NOMO-1 treated with dmso at 0.1 percent for 144 hours (cell line): ENCODE data around the gene PKD1L1.
"Not testable (repeated sequence)": the region's sequence is repeated elsewhere in the genome, so short reads cannot be mapped to it uniquely, and the experiment has no call there.

Source experiments
- DNase-seq: peaks from one replicate; lab custom pipeline; 2025; ENCODE audit not compliant: unreplicated experiment; lab: John Stamatoyannopoulos, UW

The PKD1L1 gene

GRCh38 chr7:47948141-47948790 is at the start of gene PKD1L1:
Gene PKD1L1, minus strand, starts transcription at chr7:47948466. Its CDS starts 26 bp downstream, at chr7:47948440.
- DNase-seq = no peak

- DNase-seq = no peak
Measured at GRCh38 chr7:47992446-47992845, 44.2 kb upstream of the PKD1L1 start.

GRCh38 chr7:47991741-47992311 is 43.6 kb upstream of the PKD1L1 start:
- peak; percentile 82 for DNase-seq

- DNase-seq = no peak
Measured at GRCh38 chr7:47991270-47991669, 43.0 kb upstream of the PKD1L1 start.

GRCh38 chr7:47990592-47990991 is 42.3 kb upstream of the PKD1L1 start:
- no peak for DNase-seq

- DNase-seq = not testable (repeated sequence)
Measured at GRCh38 chr7:47989607-47990400, 41.5 kb upstream of the PKD1L1 start.

- DNase-seq = no peak
Measured at GRCh38 chr7:47988496-47989386, 40.5 kb upstream of the PKD1L1 start.

- no peak for DNase-seq
Measured at GRCh38 chr7:47982610-47983009, 34.3 kb upstream of the PKD1L1 start.

GRCh38 chr7:47980648-47981047 is 32.4 kb upstream of the PKD1L1 start:
- DNase-seq = not testable (repeated sequence)

- DNase-seq = no peak
Measured at GRCh38 chr7:47979832-47980181, 31.5 kb upstream of the PKD1L1 start.

- peak; percentile 91 for DNase-seq
Measured at GRCh38 chr7:47979145-47979831, 31.0 kb upstream of the PKD1L1 start, which contains the start of gene HUS1. Gene HUS1, minus strand, starts transcription at chr7:47979615. Its CDS starts 96 bp downstream, at chr7:47979519.

GRCh38 chr7:47978790-47979144 is 30.5 kb upstream of the PKD1L1 start:
- no peak for DNase-seq

GRCh38 chr7:47973739-47974138 is 25.5 kb upstream of the PKD1L1 start:
- DNase-seq = no peak

GRCh38 chr7:47970761-47971160 is 22.5 kb upstream of the PKD1L1 start:
- no peak for DNase-seq

- no peak for DNase-seq
Measured at GRCh38 chr7:47968847-47969774, 20.8 kb upstream of the PKD1L1 start.

GRCh38 chr7:47967708-47968107 is 19.4 kb upstream of the PKD1L1 start:
- DNase-seq = no peak

GRCh38 chr7:47967123-47967522 is 18.9 kb upstream of the PKD1L1 start:
- no peak for DNase-seq

- no peak for DNase-seq
Measured at GRCh38 chr7:47965456-47965855, 17.2 kb upstream of the PKD1L1 start.

GRCh38 chr7:47962262-47962661 is 14.0 kb upstream of the PKD1L1 start:
- DNase-seq = no peak

GRCh38 chr7:47957156-47957555 is 8.9 kb upstream of the PKD1L1 start:
- peak; percentile 20 for DNase-seq
